ENCODE measurements around the gene TDRD9. TPM values are rescaled to one million over a fixed set of nuclear protein-coding genes. Genes with fewer than 3 reads are reported as not detected.

TDRD9 gene
- total and polyA plus RNA-seq, 8 donors = 0.67 to 28.6 (median 2.5) TPM

DNA sequence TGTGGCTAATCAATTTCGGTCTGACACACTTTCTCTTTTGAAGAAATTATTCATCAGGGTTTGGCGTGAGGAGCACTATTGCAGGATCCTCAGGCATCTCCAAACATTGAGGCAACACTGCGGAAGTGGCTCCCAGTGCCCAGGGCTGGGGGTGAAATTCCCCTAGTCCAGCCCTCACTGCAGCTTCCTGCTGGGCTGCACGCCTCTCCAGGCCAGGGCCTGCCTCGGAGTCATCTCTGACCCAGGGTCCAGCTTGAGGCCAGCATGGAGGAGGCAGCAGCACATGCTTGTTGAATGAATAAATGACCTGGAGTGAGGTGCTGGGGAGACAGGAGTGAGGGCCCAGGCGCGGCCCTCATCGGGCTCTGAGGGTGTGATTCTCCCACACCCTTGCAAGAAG lies 36.0 kb upstream of the TDRD9 start:
- peak in 1 of 6 donors; percentile 45 for DNase-seq
- Histone ChIP-seq H3K4me3 (no peak overlapping the region), H3K36me3 (no peaks in the 10 kb centered on the region), H3K27me3 (no peaks in the 10 kb centered on the region), H3K9me3 (no peaks in the 10 kb centered on the region), H3K27ac (peak overlapping the region; percentile 80 to 89 (median 86)), H3K4me1 (peaks cover 30 to 45% (median 39%) of the 10 kb centered on the region in 3 donors)
- TF ChIP-seq, protein P1, sequence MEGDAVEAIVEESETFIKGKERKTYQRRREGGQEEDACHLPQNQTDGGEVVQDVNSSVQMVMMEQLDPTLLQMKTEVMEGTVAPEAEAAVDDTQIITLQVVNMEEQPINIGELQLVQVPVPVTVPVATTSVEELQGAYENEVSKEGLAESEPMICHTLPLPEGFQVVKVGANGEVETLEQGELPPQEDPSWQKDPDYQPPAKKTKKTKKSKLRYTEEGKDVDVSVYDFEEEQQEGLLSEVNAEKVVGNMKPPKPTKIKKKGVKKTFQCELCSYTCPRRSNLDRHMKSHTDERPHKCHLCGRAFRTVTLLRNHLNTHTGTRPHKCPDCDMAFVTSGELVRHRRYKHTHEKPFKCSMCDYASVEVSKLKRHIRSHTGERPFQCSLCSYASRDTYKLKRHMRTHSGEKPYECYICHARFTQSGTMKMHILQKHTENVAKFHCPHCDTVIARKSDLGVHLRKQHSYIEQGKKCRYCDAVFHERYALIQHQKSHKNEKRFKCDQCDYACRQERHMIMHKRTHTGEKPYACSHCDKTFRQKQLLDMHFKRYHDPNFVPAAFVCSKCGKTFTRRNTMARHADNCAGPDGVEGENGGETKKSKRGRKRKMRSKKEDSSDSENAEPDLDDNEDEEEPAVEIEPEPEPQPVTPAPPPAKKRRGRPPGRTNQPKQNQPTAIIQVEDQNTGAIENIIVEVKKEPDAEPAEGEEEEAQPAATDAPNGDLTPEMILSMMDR (IDR thresholded peaks at IDR 0.05) = no peak
- ATAC-seq = no peak
- intact Hi-C loops (cut with DNase I) = loop anchor here in 1 of 3 donors (10.0 kb wide), 1 partner anchor 47 kb away; the partner anchor contains the start of gene PPP1R13B
- WGBS, 2 donors = 76 to 80% methylated on average over 8 of the region's 8 CpGs
- no peak for FAIRE-seq

DNA sequence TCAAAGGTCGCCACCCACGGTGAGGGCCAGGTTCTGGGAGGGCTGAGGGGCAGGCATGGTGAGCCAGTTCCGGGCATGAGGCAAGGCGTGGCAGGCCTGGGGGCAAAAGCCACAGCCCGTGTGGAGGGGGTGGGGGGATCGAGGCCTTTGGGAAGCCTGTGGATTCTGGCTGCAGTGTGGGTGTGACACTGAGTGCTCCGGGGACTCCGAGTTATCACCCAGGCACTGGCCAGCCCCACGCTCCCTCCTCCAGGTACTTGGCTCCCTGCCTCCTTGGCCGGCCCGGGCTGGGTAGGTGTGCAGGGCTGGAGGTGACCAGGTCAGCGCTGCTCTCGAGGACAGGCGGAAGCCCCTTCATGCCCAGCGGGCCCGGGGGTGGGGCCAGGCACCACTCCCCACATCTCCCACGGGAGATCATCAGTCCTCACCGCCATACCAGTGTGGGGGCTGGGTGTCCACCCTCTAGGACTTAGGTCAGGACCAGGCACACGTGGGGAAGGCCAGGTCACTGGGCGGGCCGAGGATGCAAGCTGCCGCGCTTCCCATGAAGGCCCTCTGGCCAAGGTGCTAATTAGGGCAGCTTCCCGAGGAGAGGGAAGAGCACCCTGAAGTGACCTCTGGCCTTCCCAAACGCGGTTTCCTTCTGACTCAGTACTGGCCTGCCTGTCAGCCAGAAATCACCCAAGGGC lies 34.1 kb upstream of the TDRD9 start:
- Histone ChIP-seq H3K4me1 (peaks cover 38 to 53% (median 50%) of the 10 kb centered on the region in 3 donors), H3K9me3 (no peaks in the 10 kb centered on the region), H3K4me3 (no peak overlapping the region), H3K27ac (peak overlapping the region; percentile 33 to 60 (median 39)), H3K27me3 (no peaks in the 10 kb centered on the region), H3K36me3 (no peaks in the 10 kb centered on the region)
- TF ChIP-seq, protein P1 (IDR thresholded peaks at IDR 0.05) = no peak
- peak in 1 of 6 donors; percentile 60 for DNase-seq
- WGBS, 2 donors = 65 to 68% methylated on average over 21 to 26 of the region's 26 CpGs
- FAIRE-seq = no peak
- ATAC-seq = no peak
- intact Hi-C loops (cut with DNase I) = loop anchor here in 1 of 3 donors (10.0 kb wide), 1 partner anchor 49 kb away; the partner anchor contains the start of gene PPP1R13B

DNA sequence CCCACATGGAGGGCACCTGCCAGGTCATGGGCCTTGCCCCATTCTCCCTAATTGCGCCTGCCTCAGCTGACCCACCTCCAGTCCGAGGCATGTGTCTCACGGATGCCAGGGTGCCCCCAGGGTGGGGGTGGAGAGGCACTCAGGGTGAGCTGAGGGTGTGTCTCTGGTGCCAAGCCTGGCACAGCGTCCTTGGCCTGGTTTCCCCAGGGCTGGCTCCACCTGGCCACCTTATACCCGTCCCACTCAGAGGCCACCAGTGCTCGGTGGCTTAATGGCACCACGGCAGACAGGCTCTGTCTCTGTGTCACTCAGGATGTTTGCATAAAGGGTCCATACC lies 33.6 kb upstream of the TDRD9 start:
- Histone ChIP-seq H3K4me1 (peaks cover 34 to 50% (median 49%) of the 10 kb centered on the region in 3 donors), H3K4me3 (no peak overlapping the region), H3K36me3 (no peaks in the 10 kb centered on the region), H3K27ac (peak overlapping the region; percentile 33 to 60 (median 39)), H3K27me3 (no peaks in the 10 kb centered on the region), H3K9me3 (no peaks in the 10 kb centered on the region)
- TF ChIP-seq, protein P1 (IDR thresholded peaks at IDR 0.05) = no peak
- FAIRE-seq (no peak), DNase-seq (no peak), ATAC-seq (no peak)
- intact Hi-C loops (cut with DNase I) = loop anchor here in 1 of 3 donors (10.0 kb wide), 1 partner anchor 50 kb away; the partner anchor contains the start of gene PPP1R13B
- 43 to 48% methylated on average over 7 of the region's 7 CpGs for WGBS, 2 donors

DNA sequence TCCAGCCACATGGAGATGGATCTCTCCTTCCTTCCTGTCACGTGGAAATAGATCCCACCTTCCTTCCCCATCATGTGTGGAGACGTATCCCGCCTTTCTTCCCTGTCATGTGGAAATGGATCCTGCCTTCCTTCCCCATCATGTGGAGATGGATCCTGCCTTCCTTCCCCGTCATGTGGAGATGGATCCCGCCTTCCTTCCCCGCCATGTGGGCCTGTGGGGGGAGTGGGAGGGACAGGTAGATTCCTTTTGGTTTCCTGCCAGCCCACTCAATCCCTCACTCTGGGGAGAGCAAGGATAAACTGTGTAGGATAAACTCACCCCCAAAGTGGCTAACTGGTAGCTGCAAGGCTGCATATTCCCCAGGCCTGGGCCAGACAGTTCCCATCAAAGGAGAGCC lies 31.7 kb upstream of the TDRD9 start:
- Histone ChIP-seq H3K9me3 (no peaks in the 10 kb centered on the region), H3K4me1 (peaks cover 23 to 34% (median 34%) of the 10 kb centered on the region in 3 donors), H3K27ac (peak overlapping the region in 3 of 4 donors; percentile 45 to 65 (median 56)), H3K4me3 (no peak overlapping the region), H3K27me3 (no peaks in the 10 kb centered on the region), H3K36me3 (no peaks in the 10 kb centered on the region)
- intact Hi-C loops (cut with DNase I) = loop anchor here in 1 of 3 donors (10.0 kb wide), 1 partner anchor 52 kb away; the partner anchor contains the start of gene PPP1R13B
- ATAC-seq (no peak), DNase-seq (no peak), FAIRE-seq (no peak)
- WGBS, 2 donors = 75 to 77% methylated on average over 6 of the region's 6 CpGs
- TF ChIP-seq, protein P1 (IDR thresholded peaks at IDR 0.05) = no peak
